MM.1S (cell line): Measurements from ENCODE around the gene ABCC9.

Experiments
- DNase-seq: peaks from one replicate; pipeline ENCODE4 v3.0.0-alpha.2; 2015
- H2AFZ ChIP-seq: fragments of 300-600 bp; sonication (generic); 2 replicates; pipeline ENCODE4 v1.6.0; 2016; ENCODE audit warnings: antibody characterized with exemption, low read length
- H3F3A ChIP-seq: fragments of 300-600 bp; sonication (generic); 2 replicates; pipeline ENCODE4 v1.6.1; 2016; ENCODE audit warnings: mild to moderate bottlenecking, antibody characterized with exemption, low read length, moderate library complexity, mixed read lengths; ENCODE audit not compliant: insufficient read depth
- H3K27ac ChIP-seq: fragments of 300-600 bp; sonication (generic); 2 replicates; pipeline ENCODE4 v1.5.1; 2016; ENCODE audit warnings: mild to moderate bottlenecking, low read length
- H3K27me3 ChIP-seq: fragments of 300-600 bp; sonication (generic); replicated peaks from 2 replicates; pipeline ENCODE4 v1.6.0; 2016; ENCODE audit warnings: low read length; ENCODE audit not compliant: insufficient read depth
- H3K36me3 ChIP-seq: fragments of 300-600 bp; sonication (generic); replicated peaks from 2 replicates; pipeline ENCODE4 v1.6.1; 2016; ENCODE audit warnings: mild to moderate bottlenecking, low read length, mixed read lengths; ENCODE audit not compliant: insufficient read depth
- H3K4me1 ChIP-seq: fragments of 300-600 bp; sonication (generic); 2 replicates; pipeline ENCODE4 v1.6.1; 2016; ENCODE audit warnings: low read length, mixed read lengths
- H3K4me2 ChIP-seq: fragments of 300-600 bp; sonication (generic); 2 replicates; pipeline ENCODE4 v1.6.0; 2016; ENCODE audit warnings: low read depth, low read length
- H3K4me3 ChIP-seq: fragments of 300-600 bp; sonication (generic); 2 replicates; pipeline ENCODE4 v1.5.1; 2016; ENCODE audit warnings: low read length, mixed read lengths
- H3K79me2 ChIP-seq: fragments of 300-600 bp; sonication (generic); 2 replicates; pipeline ENCODE4 v1.6.1; 2016; ENCODE audit warnings: mixed run types, low read length, mixed read lengths
- H3K9ac ChIP-seq: fragments of 300-600 bp; sonication (generic); 2 replicates; pipeline ENCODE4 v1.6.1; 2016; ENCODE audit warnings: low read length, mixed read lengths
- H3K9me2 ChIP-seq: fragments of 300-600 bp; sonication (generic); replicated peaks from 2 replicates; pipeline ENCODE4 v1.6.1; 2016; ENCODE audit warnings: mild to moderate bottlenecking, low read length, mixed read lengths; ENCODE audit not compliant: insufficient read depth
- H3K9me3 ChIP-seq: fragments of 300-600 bp; sonication (generic); replicated peaks from 2 replicates; pipeline ENCODE4 v1.6.1; 2016; ENCODE audit warnings: mild to moderate bottlenecking, low read length, mixed read lengths; ENCODE audit not compliant: insufficient read depth
- H4K20me1 ChIP-seq: fragments of 300-600 bp; sonication (generic); 2 replicates; pipeline ENCODE4 v1.6.1; 2016; ENCODE audit warnings: mild to moderate bottlenecking, low read length, moderate library complexity, mixed read lengths; ENCODE audit not compliant: insufficient read depth
- CTCF ChIP-seq: fragments of 300-600 bp; sonication (generic); IDR thresholded peaks from 2 replicates; pipeline ENCODE4 v1.5.1; 2016; ENCODE audit warnings: antibody characterized with exemption, low read length, mixed read lengths
- EZH2 ChIP-seq: fragments of 300-600 bp; sonication (generic); optimal IDR thresholded peaks from 2 replicates; pipeline ENCODE3; 2017; ENCODE audit warnings: low read depth, mild to moderate bottlenecking, antibody characterized with exemption, low read length, mixed read lengths
- EZH2phosphoT487 ChIP-seq: fragments of 300-600 bp; sonication (generic); IDR thresholded peaks from 2 replicates; pipeline ENCODE4 v1.6.1; 2018; ENCODE audit warnings: antibody characterized with exemption, low read length

Gene ABCC9

GRCh38 chr12:21940549-21941505, at the start of gene ABCC9:
Gene ABCC9 (minus strand): TSS chr12:21941426. CDS start chr12:21936674, 4,752 bp downstream.
- no peak for DNase-seq
- H3K9me3 ChIP-seq = no peaks in the 10 kb centered on the region
- TF ChIP-seq CTCF (no peak), EZH2phosphoT487 (no peak), EZH2 (no peak)
- H3K36me3 ChIP-seq = no peaks in the 10 kb centered on the region
- no peaks in the 10 kb centered on the region for H3K9me2 ChIP-seq
- H4K20me1 ChIP-seq = no peaks in the 10 kb centered on the region
- no peaks in the 10 kb centered on the region for H3F3A ChIP-seq
- H3K4me2 ChIP-seq = no peak within 1 kb of the TSS
- H3K9ac ChIP-seq = no peak within 1 kb of the TSS
- no peak within 1 kb of the TSS for H3K27ac ChIP-seq
- H3K79me2 ChIP-seq = no peaks in the 10 kb centered on the region
- H3K27me3 ChIP-seq = no peaks in the 10 kb centered on the region
- no peak within 1 kb of the TSS for H2AFZ ChIP-seq
- H3K4me1 ChIP-seq = no peaks in the 10 kb centered on the region
- no peak within 1 kb of the TSS for H3K4me3 ChIP-seq

GRCh38 chr12:21989819-21990412, 48.7 kb upstream of the ABCC9 start:
- Histone ChIP-seq H3F3A (no peaks in the 10 kb centered on the region), H3K4me3 (no peak overlapping the region), H3K4me1 (no peaks in the 10 kb centered on the region), H3K9me2 (no peaks in the 10 kb centered on the region), H2AFZ (no peak overlapping the region), H3K4me2 (no peak overlapping the region), H3K27ac (no peak overlapping the region), H3K9ac (no peak overlapping the region), H3K36me3 (no peaks in the 10 kb centered on the region), H3K9me3 (no peaks in the 10 kb centered on the region), H3K27me3 (no peaks in the 10 kb centered on the region), H3K79me2 (no peaks in the 10 kb centered on the region), H4K20me1 (no peaks in the 10 kb centered on the region)
- DNase-seq = no peak
- peak; percentile 45 for TF ChIP-seq CTCF
- TF ChIP-seq EZH2 = no peak
- no peak for TF ChIP-seq EZH2phosphoT487

GRCh38 chr12:21988619-21989018, 47.4 kb upstream of the ABCC9 start:
- no peaks in the 10 kb centered on the region for H3K9me2 ChIP-seq
- no peaks in the 10 kb centered on the region for H4K20me1 ChIP-seq
- H3K79me2 ChIP-seq = no peaks in the 10 kb centered on the region
- H3F3A ChIP-seq = no peaks in the 10 kb centered on the region
- H2AFZ ChIP-seq = no peak overlapping the region
- no peak overlapping the region for H3K9ac ChIP-seq
- no peaks in the 10 kb centered on the region for H3K27me3 ChIP-seq
- DNase-seq = no peak
- TF ChIP-seq CTCF = no peak
- no peak for TF ChIP-seq EZH2
- TF ChIP-seq EZH2phosphoT487 = no peak
- no peaks in the 10 kb centered on the region for H3K4me1 ChIP-seq
- H3K36me3 ChIP-seq = no peaks in the 10 kb centered on the region
- no peak overlapping the region for H3K4me2 ChIP-seq
- H3K9me3 ChIP-seq = no peaks in the 10 kb centered on the region
- no peak overlapping the region for H3K27ac ChIP-seq
- no peak overlapping the region for H3K4me3 ChIP-seq
